ENCODE results near the gene SHISA8.
"Not testable (repeated sequence)": the region's sequence is repeated elsewhere in the genome, so short reads cannot be mapped to it uniquely, and the experiment has no call there.

Gene SHISA8

DNA sequence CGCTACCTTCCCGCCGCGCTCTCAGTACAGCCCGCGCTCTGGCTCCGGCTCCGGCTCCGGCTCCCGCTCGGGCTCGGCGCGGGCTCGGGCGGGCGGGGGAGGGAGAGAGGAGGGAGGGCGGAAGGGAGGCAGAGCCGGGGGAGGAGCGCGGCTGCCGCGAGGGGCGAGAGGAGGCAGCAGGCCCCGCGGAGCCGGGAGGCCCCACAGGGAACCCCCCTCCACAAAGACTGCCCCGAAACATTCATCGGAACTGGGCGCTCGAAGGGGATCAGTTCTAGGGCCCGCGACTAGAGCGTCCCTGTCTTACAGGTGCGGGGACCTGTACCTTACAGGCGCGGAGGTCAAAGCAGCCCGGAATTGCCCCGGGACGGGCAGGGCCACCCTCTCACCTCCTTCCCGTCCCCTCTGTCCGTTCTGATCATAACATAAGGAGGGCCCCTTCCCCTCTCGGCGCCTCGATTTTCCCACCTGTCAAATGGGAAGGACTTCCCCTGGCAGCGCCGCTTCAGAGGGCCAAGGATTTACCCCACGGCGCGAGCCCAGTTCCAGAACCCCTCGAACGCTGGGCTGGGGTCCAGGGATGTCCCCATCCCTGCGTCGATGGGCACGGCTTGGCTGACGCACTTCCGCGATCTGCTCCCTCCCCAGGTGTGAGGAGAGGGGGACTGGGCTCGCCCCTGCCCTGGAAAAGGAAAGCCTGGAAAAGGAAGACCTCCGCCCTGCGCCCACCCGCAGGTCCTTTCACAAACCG, at the start of gene SHISA8:
TSS of gene SHISA8 (minus strand) at position 40 of the 751 bp plus-strand sequence. CDS start 407 bp downstream, outside the sequence.
- DNase-seq: peak; percentile 46

DNA sequence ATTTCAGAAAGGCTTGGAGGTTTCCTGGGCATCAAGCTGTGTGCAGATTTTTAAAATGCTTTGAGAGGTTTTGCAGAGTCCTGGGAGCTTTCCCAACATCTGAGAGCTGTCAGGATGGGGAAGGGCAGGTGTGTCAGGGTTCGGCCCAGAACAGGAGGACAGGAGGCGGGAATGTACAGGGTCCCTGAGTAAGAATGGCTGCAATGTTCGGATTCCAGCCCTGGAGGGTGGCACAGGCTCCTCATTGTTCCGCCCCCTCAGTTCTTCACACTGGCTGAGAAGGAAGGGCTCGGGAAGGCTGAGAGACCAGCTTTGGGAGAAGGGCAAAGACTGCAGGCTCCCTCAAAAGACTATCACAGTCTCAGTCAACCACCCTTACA, 49.2 kb upstream of the SHISA8 start:
- DNase-seq: no peak

DNA sequence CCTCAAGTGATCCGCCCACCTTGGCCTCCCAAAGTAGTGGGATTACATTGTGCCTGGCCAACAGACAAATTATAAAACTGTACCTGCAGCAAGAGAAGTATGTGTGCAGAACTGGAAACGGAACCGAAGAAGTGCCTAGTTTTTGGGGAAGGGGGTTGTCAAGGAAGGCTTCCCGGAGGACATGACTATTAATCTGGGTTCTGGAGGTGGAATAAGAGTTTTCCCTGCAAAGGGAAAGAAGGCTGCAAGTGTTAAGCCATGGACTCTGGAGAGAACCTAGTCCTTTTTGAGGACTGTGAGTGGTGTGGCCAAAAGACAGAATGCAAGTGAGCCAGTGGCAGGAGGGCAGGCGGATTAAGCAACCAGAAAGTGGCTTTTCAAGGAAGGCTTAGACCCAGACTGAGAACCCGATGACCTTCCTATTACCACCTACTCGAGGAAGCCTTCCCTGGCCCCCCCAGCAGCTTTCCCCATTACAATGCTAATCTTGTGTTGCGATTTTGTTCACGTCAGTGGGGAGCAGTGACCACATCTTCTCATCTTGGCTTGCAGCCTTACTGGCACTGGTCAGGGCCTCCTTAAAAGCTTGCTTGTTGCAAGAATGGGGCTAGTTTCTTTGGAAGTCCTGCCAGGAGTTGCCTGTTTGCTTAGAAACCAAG, 48.7 kb upstream of the SHISA8 start:
- DNase-seq: no peak

DNA sequence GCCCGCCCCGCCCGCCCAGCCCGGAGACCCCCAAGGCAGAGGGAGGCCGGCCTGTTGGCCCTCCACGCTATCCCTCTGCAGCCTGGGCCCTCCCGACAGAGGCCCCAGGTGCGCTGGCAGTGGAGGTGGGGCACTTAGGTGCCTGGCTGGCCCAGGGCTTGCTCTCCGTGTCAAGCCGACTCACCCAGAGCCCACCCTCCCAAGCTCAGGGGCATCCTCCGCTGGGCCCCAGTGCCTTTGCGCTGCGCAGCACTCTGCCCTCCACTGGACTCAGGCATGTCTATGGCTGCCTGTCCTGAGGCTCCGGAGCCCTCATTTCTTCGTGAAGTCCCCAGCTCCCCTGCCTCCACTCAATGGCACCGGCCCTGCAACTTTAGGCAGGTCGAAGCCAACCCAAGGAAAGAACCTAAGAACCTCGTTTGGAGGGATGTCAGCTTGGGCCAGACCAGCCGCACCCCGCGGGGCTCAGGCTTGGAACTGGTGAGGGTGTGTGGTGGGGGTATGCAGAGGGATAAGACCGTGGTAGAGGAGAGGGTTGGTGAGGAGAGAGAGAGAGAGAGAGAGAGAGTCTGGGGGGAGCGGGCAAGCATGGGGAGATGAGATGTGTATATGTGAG, 43.2 kb upstream of the SHISA8 start:
- no peak for DNase-seq

DNA sequence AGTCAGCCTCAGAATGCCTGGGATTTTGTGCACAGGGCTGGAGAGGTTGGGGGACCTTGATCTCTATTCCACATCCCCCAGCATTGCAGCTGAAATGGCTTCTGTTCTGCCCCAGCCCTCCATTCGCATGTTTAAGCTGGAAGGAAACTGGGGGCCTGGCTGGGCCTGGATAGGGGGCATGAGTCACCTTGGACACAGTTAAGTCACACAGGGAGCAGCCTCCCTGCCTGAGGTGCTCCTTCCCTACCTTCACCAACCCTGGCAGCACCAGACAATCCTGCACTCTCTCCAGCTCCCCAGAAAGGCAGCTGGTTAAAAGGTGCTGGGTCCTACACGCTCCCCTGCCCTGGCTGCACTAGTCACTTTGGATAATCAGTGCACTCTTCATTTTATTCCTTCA, 37.8 kb upstream of the SHISA8 start:
- no peak for DNase-seq

DNA sequence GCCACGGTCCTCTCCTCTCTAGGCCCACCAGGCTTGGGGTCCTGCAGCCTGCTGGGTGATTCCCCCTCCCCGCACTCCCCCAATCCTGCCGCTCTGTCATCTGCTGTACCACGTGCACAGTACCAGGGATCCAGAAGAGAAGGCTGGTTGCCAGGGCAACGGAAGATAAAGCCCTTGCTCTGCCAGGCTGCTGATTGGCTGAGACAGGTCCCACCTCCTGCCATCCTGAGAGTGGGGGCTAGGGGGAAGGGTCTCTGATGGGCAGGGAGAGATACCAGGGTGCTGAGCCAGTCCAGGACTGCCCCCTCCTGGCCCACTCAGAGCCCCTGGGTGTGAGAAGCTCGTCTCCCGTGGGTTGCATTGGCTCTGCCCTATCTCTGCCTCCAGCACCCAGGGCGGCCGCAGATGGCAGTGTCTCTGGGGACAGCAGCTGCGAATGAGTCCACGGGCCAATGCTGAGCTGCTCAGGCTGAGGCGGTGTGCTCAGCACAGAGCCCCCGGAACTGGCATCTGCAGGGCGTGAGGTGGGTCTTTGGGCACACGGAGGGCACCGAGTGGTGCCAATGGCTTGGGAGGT, 37.1 kb upstream of the SHISA8 start, which contains the start of gene SMIM45:
TSS of gene SMIM45 (plus strand) at position 253 of the 577 bp plus-strand sequence.
- peak; percentile 86 for DNase-seq

DNA sequence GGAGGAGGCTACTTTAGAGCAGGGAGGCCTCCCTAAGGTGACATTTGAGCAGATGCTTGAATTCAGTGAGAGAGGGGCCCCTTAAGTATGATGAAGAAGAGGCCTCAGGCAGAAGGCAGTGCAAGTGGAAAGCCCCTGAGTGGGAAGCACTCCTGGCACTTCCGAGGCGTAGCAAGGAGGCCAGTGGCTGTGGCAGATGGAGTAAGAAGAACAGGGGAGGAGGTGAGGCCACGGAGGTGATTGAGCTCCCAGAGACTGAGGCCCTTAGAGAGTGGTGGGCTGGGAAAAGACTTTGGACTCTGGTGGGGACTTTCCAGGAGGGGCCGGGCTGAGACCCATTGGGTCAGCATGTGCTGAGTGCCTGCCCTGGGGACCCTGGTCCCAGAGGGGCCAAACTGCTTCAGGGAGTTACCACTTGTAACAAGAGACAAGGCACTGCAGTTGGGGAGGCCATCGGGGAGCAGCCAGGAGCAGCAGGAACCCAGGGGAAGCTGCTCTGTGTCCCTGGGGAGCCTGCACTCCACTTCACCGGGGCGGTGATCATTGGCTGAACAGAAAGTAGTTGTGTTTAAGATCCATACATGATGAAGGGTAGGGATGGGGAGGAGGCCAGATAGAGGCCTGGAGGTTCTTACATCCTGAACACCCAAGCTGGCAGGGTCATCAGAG, 34.6 kb upstream of the SHISA8 start:
- DNase-seq: no peak

DNA sequence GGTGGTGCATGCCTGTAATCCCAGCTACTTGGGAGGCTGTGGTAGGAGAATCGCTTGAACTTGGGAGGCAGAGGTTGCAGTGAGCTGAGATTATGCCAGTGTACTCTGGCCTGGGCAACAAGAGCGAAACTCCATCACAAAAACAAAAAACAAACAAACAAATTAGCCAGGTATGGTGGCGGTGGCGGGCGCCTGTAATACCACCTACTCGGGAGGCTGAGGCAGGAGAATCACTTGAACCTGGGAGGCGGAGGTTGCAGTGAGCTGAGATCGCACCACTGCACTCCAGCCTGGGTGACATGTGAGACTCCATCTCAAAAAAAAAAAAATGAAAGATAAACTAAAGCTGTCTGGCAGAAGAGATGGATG, 34.0 kb upstream of the SHISA8 start:
- not testable (repeated sequence) for DNase-seq

DNA sequence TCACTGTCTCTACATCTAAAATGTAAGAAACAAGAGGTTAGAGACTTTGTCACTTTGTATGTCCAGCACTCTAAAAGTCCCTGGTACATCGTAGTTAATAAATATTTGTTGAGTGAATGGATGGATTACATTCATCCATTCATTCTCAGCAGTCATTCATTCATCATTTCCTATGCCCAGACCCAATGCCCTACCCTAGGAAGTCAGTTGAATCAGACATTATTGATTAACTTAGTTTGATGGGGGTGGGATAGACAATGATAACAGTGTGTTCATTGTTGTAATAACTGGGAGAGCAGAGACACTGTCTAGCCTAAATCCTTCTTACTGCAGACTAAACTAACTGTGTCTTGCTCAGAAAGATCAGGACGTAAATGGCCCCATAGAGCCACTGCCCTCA, 33.3 kb upstream of the SHISA8 start:
- DNase-seq: no peak

DNA sequence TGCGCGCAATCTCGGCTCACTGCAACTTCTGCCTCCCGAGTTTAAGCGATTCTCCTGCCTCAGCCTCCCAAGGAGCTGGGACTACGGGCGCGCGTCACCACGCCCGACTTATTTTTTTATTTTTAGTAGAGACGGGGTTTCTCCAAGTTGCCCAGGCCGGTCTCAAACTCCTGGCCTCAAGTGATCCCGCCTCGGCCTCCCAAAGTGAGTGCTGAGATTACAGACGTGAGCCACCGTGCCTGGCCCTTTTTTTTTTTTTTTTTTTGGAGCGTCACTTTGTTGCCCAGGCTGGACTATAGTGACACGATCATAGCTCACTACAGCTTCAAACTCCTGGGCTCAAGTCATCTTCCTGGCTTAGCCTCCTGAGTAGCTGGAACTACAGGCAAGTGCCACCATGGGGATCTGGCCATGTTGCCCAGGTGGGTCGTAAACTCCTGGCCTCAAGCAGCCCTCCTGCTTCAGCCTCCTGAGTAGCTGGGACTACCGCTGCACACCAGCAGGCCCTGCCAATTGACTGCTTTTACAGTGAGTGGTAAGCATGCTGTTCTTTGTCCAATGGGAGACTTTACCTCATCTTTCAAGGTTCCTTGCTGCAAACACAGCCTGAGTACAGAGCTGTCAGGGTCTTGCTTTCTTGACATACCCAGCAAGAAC, 32.7 kb upstream of the SHISA8 start:
- no peak for DNase-seq

DNA sequence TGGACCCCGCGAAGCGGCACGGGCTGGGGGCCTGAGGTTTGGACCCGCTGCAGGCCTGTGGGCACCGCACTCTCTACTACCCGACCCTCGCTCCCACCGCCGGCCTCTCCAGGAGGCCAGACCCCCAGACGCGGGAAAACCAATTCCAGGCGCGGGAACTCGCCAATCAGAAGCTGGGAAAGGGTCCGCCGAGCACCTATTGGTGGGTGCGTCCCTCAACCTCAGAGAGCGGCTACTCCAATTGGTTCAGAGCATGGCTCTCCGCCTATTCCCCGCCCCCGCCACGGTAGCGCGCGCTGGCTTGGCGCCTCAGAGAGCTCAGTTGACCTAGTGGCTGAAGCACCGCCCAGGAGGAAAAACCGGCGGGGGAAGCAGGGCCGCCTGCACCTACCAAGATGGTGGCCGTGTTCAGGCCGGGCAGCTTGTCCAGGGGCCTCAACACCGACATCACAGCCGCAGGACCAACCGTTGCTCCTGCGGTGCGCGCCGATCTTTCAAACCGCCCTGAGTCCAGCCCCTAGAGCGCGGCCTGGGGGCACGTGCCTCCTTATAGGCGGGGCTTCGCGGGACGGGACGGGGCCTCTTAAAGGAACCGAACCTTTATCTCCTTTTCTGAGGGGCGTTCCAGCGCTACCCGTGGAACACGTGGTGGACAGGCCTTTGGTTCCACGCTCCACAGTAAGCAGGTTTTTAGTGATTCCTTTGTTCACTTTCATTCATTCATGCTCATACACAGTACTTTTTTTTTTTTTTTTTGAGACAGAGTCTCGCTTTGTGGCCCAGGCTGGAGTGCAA, 32.0 kb upstream of the SHISA8 start, which contains the start of gene CENPM:
TSS of gene CENPM (minus strand) at position 524 of the 795 bp plus-strand sequence. CDS start at position 448, 76 bp downstream.
- peak; percentile 97 for DNase-seq

DNA sequence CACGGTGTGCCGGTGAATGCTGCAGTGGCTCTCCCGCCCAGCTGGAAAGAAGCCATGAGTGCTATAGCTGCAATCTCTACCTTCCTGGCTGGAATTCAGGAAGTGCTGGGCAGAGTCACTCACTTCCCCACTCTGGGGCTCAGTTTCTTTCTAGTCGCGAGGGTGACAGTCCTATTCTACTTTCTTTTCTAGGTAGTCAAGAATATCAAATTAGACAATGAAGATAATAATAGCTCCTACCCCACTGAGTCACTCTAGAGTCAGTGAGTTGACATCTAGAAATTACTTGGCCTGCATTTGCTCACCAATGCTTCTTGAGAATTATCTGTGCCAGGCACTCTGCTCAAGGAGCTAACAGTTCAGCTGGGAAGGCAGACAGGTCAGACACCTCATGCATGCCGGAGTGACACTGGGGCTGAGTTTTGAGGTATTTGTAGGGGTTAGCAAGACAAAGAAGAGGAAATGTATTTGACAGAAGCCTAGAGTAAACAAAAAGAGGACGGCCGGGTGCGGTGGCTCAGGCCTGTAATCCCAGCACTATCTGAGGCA, 28.9 kb upstream of the SHISA8 start:
- no peak for DNase-seq

DNA sequence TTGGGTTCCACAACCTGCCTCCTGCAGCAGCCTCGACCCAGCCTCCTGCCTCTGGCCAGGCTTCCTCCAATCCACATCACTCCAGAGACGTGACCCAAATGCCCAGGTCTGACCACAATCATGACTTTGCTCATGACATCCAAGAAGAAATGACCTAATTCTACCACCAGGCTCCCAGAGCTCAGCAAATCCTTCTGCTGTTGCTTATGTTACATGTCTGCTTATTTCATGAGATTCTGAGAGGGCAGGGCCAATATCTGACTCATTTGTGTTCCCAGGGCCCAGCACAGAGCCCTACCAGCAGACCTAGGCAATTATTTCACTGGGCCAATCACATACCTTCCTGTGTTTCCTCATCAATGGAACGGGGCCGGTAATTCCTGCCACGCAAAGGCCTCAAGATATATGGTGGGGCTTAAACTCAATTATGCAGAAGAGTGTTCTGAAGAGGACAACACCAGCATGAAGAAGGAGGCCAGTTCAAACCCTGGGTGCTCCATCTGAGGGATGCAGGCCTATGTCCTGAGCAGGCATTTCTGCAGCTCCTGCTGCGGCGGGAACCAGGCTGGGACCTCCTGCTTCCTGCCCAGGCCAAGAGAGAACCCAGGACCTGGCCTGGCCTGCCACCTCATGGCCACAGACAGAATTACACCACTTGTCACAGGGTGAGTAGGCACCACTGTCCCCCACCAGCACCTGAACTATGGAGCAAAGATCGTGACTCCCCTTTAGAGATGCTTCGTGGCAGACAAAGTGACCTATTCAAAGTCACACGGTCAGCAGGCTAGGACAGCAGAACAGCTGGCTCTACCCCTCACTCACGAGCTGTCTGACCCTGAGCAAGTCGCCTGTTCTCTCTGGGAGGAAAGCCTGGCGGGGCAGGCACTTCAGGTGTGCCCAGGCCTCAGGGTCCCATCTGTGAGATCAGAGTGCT, 26.2 kb upstream of the SHISA8 start:
- DNase-seq: peak; percentile 71

DNA sequence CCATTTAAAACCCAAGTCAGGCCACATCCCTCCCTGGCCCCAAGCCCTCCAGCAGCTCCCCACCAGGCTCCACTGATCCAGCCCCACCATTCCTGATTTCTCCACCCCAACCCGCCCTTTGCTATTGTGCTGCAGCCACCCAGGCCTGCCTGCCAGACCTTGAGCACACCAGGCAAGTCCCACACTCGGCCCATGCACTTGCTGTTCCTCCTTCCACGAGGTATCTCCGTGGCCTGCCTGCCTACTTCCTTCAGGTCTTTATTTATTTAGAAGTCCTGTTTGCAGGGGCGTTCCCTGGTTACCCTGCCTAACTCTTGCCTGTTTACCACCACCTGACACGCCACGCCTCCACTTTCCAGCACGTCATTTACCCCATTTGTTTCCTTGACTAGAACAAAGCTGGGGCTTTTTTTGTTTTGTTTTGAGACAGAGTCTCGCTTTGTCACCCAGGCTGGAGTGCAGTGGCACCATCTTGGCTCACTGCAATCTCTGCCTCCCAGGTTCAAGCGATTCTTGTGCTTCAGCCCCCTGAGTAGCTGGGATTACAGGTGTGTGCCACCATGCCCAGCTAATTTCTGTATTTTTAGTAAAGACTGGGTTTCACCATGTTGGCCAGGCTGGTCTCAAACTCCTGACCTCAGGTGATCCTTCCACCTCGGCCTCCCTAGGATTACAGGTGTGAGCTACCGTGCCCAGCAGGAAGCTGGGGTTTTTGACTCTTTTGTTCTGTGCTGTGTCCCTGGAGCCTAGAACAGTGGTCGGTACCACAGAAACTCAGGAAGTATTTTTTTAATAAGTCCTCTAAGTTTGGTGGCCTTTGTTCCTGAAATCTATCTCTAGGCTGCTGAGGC, 25.3 kb upstream of the SHISA8 start:
- peak; percentile 30 for DNase-seq

DNA sequence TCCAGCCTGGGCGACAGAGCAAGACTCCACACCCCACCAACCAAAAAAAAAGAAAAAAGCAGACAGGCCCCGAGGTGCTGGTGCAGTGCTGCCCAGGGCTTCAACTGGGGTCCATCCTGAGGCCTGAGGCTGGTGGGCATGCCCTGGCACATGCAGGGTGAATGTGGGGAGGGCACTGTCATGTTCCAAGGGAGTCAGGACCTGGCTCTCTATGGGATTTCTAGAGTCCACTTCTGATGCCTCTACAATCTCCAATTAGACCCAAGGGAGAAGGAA, 22.0 kb upstream of the SHISA8 start:
- DNase-seq: no peak

DNA sequence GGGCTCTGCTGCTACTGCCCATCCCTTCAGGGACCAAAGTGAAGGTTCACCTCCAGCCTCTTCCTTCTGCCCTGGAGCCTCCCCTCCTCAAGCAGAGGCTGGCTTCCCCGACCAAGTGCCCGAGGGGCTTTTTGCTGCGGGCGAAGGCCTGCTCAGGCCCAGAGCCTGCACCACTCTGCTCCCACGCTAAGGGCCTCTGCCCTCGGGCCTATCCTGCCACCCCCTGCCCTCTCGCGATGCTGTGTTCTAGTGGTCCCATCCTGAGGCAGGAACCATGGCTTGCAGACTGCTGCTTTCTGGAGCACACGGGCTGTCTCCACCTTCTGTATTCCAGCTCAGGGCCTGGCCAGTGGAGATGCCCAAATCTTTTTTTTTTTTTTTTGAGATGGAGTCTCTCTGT, 20.6 kb upstream of the SHISA8 start:
- DNase-seq: no peak

DNA sequence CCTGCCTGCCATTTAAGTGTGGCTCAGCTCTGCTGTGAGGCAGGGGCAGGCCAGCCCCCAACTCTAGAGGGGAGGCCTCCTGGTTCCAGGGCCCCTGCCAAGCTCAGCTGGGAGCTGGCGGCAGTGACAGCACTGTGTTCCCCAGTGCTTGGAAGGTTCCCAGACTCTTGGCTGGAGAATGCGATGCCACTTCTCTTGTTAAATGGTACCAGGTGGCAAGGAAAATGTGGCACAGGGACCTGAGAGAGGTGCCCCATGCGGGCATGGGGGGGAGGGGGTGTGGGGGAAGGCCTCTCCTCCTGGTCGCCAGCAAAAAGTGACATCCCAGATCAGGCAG, 20.1 kb upstream of the SHISA8 start:
- DNase-seq: peak; percentile 56

DNA sequence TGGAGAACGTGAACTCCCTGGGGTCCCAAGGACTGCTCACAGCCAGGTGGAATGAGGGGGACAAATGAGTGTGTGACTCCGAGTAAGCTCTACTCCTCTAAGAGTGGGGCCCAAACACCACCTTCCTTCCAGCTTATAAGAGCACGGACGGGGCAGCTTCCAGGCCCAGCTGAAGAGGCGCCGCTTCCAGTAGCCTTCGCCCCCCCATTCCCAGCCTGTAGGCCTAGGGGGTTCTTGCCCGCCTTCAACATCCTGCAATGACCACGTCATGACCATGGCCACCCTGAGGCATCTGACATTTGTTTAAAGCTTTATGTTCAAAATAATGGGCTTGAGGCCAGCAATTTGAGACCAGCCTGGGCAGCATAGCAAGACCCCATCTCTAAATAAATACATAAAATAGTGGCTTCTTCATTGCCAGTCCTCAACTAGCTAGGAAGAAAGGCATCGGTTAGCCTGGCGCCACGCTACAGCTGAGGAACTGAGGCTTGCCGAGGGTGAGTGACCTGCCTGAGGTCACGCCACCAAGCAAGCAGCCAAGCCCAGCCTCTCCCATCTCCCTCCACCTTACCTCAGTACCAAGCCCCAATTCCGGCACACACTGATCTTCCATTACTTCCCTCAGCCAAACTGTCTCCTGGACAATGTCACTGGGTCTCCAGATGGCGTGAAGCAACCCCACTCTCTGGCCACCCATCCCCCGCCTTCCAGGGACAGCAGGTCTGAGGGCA, 19.6 kb upstream of the SHISA8 start:
- no peak for DNase-seq
